ENCODE data around the gene SNRNP40.

- TF ChIP-seq POLR2A (IDR thresholded peaks at IDR 0.05; ENCODE audit: low read depth, low read length) (no peak), POLR2AphosphoS5 (IDR thresholded peaks at IDR 0.05; ENCODE audit: low read depth, low read length) (no peak), TAF1 (IDR thresholded peaks at IDR 0.05; ENCODE audit: borderline replicate concordance, low read depth, low read length) (no peak)
These were observed 49.0 kb upstream of the SNRNP40 start for GRCh38 chr1:31345635-31346034.

Measured in GM12892 (cell line).